Measurements from ENCODE around the gene MED27. TPM values are rescaled to one million over a fixed set of nuclear protein-coding genes. Genes with fewer than 3 reads are reported as not detected.

The MED27 gene
- total and polyA plus RNA-seq, 2 of the 8 experiments (the other 6 are each of a cell fraction or from before 2014, with no cell fraction given): 29.9 to 56.5 TPM

DNA sequence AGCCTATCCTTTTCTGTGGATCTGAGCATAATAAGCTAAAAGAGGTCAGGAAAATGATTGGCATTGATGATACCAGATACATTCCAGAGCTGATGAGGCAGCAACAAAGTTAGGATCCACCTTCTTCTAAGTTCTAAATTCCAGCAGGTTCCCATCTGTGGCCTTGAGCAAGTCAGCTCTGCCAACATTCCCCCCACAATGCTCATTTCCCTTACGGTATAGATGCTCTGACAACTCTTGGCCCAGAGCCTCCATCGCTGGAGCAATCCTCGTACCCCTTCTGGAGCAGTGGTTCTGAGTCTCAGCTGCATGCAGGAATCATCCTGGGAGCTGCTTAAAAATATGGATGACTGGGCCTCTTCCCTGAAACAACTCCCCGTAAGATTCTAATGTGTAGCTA is 78.1 kb downstream of the MED27 start:
- Histone ChIP-seq H2BK5ac (ENCODE audit: low read depth, low read length) (no peak overlapping the region; the same call in 1 of the 2 replicates), H2BK12ac (ENCODE audit: low read depth, low read length) (no peak overlapping the region), H2BK15ac (ENCODE audit: low read length) (no peak overlapping the region), H2AK5ac (ENCODE audit: low read depth, low read length) (no peak overlapping the region), H4K8ac (ENCODE audit: extremely low read depth, insufficient read depth, low read length) (no peak overlapping the region), H3K9me3 (ENCODE audit: insufficient read depth in 2 of 2, low read depth in 1 of 2, low read length in 1 of 2) (no peaks in the 10 kb centered on the region), H3K18ac (ENCODE audit: extremely low read depth, low read length) (no peak overlapping the region), H3K23ac (ENCODE audit: insufficient read length) (no peak overlapping the region), H3K4ac (replicated peaks; ENCODE audit: insufficient read length, low read depth, low read length) (no peak overlapping the region), H3K56ac (replicated peaks; ENCODE audit: insufficient read length, low read depth, low read length) (no peak overlapping the region), H2BK20ac (ENCODE audit: low read length) (no peak overlapping the region), H4K20me1 (replicated peaks in 1 of 2; ENCODE audit: control insufficient read depth in 1 of 2, insufficient read depth in 2 of 2, low read length in 2 of 2) (no peaks in the 10 kb centered on the region), H3K23me2 (ENCODE audit: low read depth, low read length) (no peaks in the 10 kb centered on the region), H4K5ac (ENCODE audit: insufficient read length, low read depth, low read length) (no peak overlapping the region), H3K4me2 (ENCODE audit: insufficient read depth in 1 of 2, low read depth in 2 of 2, low read length in 2 of 2) (peak overlapping the region in 1 of 2 experiments; percentile 13; a peak in 1 of 4 replicates), H2AFZ (ENCODE audit: low read length) (no peak overlapping the region), H3K36me3 (ENCODE audit: control insufficient read depth in 2 of 4, insufficient read depth in 4 of 4, low read length in 3 of 4) (no peaks in the 10 kb centered on the region), H3K27me3 (replicated peaks in 1 of 4; ENCODE audit: control insufficient read depth in 3 of 4, extremely low read depth in 1 of 4, insufficient read depth in 3 of 4, low read length in 3 of 4) (no peaks in the 10 kb centered on the region), H4K91ac (replicated peaks; ENCODE audit: insufficient read length, low read length) (no peak overlapping the region), H3K27ac (ENCODE audit: low read depth, low read length) (no peak overlapping the region), H3K79me2 (ENCODE audit: control insufficient read depth in 1 of 2, insufficient read depth in 2 of 2, low read length in 2 of 2) (peaks cover 0 to 13% of the 10 kb centered on the region in 2 experiments; a peak in 2 of 4 replicates), H2BK120ac (replicated peaks; ENCODE audit: low read depth, low read length) (no peak overlapping the region), H3K9ac (replicated peaks in 1 of 4; ENCODE audit: extremely low read depth in 1 of 4, low read depth in 3 of 4, low read length in 3 of 4) (no peak overlapping the region; a peak in 1 of 7 replicates), H3K4me1 (replicated peaks in 1 of 4; ENCODE audit: control insufficient read depth in 3 of 4, insufficient read depth in 4 of 4, low read length in 3 of 4) (peaks cover 8 to 27% (median 17%) of the 10 kb centered on the region in 4 experiments), H3K4me3 (ENCODE audit: extremely low read depth in 1 of 4, insufficient read depth in 2 of 4, low read depth in 3 of 4, low read length in 4 of 4) (no peak overlapping the region), H3K14ac (ENCODE audit: insufficient read length) (no peak overlapping the region), H3K79me1 (ENCODE audit: low read depth, low read length) (peaks cover 4% of the 10 kb centered on the region)
- CTCF ChIA-PET (ENCODE audit: partially characterized antibody): interaction anchor here (0.8 to 2.2 kb wide), 8 partner anchors 14 to 257 kb away, joined by 3 to 7 read pairs (median 4); no protein-coding TSS in a partner anchor
- POLR2A ChIA-PET (ENCODE audit: partially characterized antibody): interaction anchor here (1.0 kb wide), 1 partner anchor 40 kb away, joined by 4 read pairs; no protein-coding TSS in a partner anchor
- FAIRE-seq (no peak), DNase-seq (ENCODE audit: low read depth in 1 of 2, low spot score in 2 of 2) (no peak)
- WGBS, 2 experiments (ENCODE audit: extremely low coverage in 1 of 2, insufficient coverage in 1 of 2, insufficient read length in 1 of 2, insufficient replicate concordance in 2 of 2, low coverage in 1 of 2, low lambda C conversion rate in 2 of 2, missing lambda C conversion rate in 1 of 2): 92% methylated on average over 4 of the region's 4 CpGs; no CpG with 5 or more reads in 1 of the 2 experiments
